ENCODE results near the gene PPIL6.

GRCh38 chr6:109348226-109348625 is 92.2 kb downstream of the PPIL6 start:
- TF ChIP-seq ZFP3 (CRISPR knock-in tag; IDR thresholded peaks at IDR 0.05): no peak
- no peak for TF ChIP-seq ZNF565 (CRISPR knock-in tag; conservative IDR thresholded peaks at IDR 0.05; ENCODE audit: low read depth)
- TF ChIP-seq PATZ1 (CRISPR knock-in tag; IDR thresholded peaks at IDR 0.05; ENCODE audit: borderline replicate concordance): no peak
- no peak for TF ChIP-seq TSHZ2 (CRISPR knock-in tag; IDR thresholded peaks at IDR 0.05)
- TF ChIP-seq ESRRG (CRISPR knock-in tag; IDR thresholded peaks at IDR 0.05): no peak
- TF ChIP-seq ARNTL (CRISPR knock-in tag; IDR thresholded peaks at IDR 0.05; ENCODE audit: borderline replicate concordance, low read depth): no peak
- TF ChIP-seq TOX (CRISPR knock-in tag; IDR thresholded peaks at IDR 0.05; ENCODE audit: borderline replicate concordance): no peak
- no peak for TF ChIP-seq ZNF70 (CRISPR knock-in tag; IDR thresholded peaks at IDR 0.05)
- no peak for TF ChIP-seq GLIS3 (CRISPR knock-in tag; IDR thresholded peaks at IDR 0.05)
- no peak for TF ChIP-seq POU6F1 (CRISPR knock-in tag; IDR thresholded peaks at IDR 0.05; ENCODE audit: borderline replicate concordance, low read depth)
- no peak for TF ChIP-seq ZFP30 (CRISPR knock-in tag; IDR thresholded peaks at IDR 0.05)
- no peak for TF ChIP-seq ISL1 (CRISPR knock-in tag; IDR thresholded peaks at IDR 0.05)
- no peak for TF ChIP-seq OSR1 (CRISPR knock-in tag; IDR thresholded peaks at IDR 0.05)
